ENCODE data around the gene ICOS.

DNA sequence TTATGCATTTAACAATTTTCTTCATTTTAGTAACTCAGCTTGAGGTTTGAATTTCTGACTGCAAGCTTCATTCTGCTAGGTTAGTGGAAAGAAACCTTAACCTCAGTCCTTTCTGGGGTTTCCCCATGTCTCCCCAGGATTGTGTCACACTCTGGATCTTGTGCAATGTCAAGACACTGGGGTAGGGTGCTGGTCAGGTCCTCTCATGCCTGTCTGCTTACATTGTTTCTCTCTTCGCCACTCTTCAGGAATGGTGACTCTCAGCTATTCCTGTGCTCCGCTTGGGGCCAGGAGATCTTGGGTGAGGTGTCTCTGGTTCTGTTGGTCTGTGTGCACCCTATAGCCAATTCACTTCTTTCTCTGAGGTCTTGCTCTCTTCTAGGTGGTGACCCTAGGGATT is 45.1 kb upstream of the ICOS start:
- TF ChIP-seq CTCF (IDR thresholded peaks at IDR 0.05) (no peak), POLR2A (IDR thresholded peaks at IDR 0.05) (no peak)
